ENCODE data around the gene MYLK.
A peak's percentile ranks its signal among the peaks of the same experiment; 100 is the strongest.

Gene MYLK

DNA sequence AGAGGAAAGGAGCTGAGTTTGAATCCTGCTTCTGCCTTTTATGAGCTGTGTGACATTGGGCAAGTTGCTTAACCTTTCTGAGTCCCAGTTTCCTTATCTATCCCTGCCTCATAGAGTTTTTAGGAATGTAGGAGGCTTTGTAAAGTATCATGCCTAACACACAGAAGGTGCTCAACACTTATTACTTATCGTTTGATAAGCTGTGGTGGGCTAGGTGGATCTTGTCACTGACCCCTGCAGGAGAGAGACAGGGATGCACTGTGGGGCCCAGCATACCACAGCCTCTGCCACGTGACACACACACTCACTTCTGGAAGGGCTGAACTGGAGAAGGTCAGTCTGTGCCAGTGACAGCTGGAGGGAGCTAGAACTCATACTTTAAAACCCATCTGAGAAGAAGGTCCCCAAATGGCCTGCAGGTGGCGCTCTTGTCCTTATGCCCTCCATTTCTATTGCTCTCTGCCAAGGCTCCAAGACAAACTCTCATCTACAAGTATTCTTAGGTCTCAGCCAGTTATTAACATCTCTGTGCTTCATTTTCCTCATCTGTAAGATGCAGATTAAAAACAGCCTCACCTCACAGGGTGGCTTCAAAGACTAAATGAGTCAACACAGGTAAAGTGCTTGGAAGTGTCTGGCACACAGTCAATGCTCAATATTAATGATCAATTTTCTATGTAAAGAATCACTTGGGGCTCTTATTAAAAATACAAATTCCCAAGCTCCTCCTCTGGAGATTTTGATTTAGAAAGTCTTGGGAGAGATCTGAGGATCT, 241.8 kb downstream of the MYLK start:
- DNase-seq (ENCODE audit: low read depth), result peak; percentile 23

- no peak for DNase-seq (ENCODE audit: low read depth)
These were observed 242.6 kb downstream of the MYLK start for GRCh38 chr3:123641505-123641904.

DNA sequence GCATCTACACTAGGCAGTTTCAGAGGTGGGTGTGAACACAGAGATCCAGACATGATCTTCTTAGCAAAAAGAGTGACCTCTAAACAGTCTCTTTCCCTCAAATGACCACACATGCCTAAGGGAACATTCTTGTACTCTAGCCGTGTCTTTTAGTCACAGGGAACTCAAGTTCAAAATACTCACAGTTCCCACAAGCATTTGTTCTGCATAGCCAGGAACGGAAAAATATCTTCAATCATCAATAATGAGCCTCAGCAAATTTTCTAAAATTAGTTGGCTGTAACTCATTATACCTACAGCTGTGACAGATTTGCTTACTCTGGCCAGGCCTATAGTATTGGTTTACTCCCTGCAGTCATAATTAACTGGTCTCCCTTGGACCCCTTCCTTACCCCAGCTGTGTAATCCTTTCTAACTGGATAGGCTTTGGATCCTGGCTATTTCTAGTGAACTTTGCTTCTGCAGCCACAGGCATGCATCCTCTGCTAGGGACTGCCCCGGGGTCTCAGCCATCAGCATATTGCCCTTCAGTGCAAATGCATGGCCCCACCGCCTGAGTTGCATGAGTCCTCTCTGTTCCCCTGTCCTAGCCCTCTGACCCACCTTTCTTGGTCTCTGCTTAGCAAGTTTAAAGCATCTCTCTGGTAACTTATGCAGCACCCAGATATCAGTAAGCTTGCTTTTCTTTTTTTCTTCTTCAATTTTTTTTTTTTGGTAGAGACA, 243.2 kb downstream of the MYLK start:
- no peak for DNase-seq (ENCODE audit: low read depth)

DNA sequence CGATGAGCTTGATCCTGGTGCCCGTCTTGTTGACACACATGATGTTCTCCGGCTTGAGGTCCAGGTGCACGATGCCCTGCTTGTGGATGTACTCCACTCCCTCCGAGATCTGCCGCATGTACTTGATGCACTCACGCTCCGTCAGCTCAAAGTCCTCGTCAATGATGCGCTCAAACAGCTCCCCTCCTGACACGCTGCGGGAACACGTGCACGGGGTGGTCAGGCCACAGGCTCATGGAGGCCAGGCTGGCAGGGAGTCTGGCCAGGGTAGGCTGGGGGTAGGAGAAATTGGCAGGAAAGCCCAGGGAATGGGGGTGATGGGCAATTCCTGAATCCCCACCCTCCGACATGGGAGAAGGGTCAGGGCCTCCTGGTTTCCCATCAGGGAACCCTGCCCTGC, 243.8 kb downstream of the MYLK start:
- no peak for DNase-seq (ENCODE audit: low read depth)

GRCh38 chr3:123638936-123639689, 245.0 kb downstream of the MYLK start:
- no peak for DNase-seq (ENCODE audit: low read depth)

GRCh38 chr3:123637841-123638240, 246.3 kb downstream of the MYLK start:
- no peak for DNase-seq (ENCODE audit: low read depth)

- no peak for DNase-seq (ENCODE audit: low read depth)
These were observed 247.0 kb downstream of the MYLK start for GRCh38 chr3:123637131-123637530.

- DNase-seq (ENCODE audit: low read depth), result no peak
These were observed 247.7 kb downstream of the MYLK start for GRCh38 chr3:123636431-123636841.

- no peak for DNase-seq (ENCODE audit: low read depth)
These were observed 248.4 kb downstream of the MYLK start for GRCh38 chr3:123635717-123636116.

DNA sequence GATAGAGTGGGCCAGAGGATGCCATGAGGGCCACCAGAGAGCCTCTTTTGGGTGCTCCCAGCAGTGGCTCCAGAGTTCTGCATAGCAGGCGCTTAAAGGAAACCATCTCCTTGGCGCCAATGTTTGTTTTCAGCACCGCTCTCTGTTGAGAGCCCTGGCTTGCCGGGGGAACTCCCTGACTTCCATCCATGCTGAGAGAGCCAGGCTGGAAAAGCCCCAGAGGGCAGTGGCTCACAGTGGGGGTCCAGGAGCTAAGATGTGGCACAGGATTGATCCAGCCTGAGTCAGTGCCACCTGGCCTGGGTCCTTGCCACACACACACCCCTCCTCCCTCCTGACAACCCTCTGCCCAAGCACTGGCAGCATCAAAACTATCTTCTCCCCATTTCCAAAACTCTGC, 248.9 kb downstream of the MYLK start:
- DNase-seq (ENCODE audit: low read depth), result no peak

- DNase-seq (ENCODE audit: low read depth), result no peak
These were observed 249.7 kb downstream of the MYLK start for GRCh38 chr3:123634149-123635051.

DNA sequence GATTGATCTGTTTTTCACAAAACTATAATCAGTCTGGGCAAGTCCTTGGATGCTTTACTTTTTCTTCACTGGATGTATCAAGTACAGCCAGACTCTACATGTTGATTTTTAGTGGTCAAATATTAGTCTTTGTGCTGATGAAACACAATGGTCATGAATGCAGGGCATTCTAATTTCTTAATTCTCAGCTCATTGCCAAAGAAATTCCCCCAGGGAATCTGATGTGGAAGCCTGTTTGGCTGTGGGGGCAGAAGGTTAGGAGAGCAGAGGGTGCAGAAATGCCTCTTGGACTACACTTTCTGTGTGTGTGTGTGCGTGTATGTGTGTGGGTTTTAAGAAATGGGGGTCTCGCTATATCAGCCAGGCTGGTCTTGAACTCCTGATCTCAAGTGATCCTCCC, 250.6 kb downstream of the MYLK start:
- no peak for DNase-seq (ENCODE audit: low read depth)

- no peak for DNase-seq (ENCODE audit: low read depth)
These were observed 251.9 kb downstream of the MYLK start for GRCh38 chr3:123632161-123632655.

DNA sequence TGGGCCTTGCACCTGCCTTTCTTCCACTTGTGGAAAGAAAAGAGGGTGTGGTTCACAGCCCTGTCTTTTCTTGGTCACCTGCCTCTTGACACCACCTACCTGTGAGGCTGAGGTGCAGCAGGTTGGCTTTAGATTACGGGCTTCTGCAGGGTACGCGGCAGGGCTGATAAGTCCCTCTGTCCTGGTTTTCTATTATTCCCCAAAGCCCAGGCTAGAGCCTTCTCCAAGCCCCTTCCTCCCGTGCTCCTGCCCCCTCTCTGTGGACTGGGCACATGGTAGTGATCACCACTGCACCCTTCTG, 254.4 kb downstream of the MYLK start:
- no peak for DNase-seq (ENCODE audit: low read depth)

GRCh38 chr3:123628996-123629746, 255.0 kb downstream of the MYLK start:
- no peak for DNase-seq (ENCODE audit: low read depth)

DNA sequence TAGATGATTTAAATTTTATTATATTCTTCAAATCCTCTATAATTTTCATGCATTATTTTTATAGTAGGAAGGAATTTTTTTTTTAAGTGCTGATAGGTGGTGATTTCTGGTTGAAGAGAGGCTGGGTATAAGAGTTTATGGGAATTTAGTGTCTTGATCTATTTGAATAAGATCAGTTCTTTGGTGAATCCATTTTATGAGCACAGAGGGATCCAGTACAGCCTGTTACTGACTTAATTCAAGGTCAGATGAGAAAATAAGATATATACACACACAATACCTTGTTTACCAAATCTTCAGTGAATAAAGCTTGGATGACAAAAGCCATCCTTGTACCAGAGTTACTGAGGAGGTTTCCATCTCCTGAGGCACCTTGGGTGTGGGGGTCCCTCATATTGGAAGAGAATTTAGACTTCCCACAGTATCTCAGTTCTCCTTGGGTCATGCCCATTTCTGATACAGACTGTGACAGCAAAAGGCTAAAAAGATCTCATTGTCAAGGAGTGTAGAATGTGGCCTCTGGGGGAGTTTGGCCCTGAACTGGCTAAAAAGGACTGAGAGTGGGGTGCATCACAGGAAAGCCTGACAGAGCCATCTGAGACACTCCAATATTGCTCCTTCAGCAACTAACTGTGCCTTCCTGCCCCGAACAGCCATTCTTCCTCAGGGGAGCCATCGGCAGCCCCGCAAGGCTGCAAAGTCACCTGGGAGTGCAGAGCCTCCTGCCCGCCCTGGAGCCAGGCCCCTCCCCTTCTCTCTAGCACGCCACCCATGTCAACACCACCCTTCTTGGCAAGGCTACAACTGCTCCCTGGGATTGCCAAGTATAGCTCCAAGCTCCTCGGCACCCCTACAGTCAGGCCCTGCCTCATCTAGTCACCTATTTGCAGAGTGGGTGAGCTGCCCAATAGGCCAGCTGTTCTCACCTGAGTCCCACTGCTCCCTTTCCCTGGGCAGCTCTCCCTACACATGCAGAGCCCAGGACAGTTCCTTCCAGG, 256.2 kb downstream of the MYLK start:
- DNase-seq (ENCODE audit: low read depth), result no peak

GRCh38 chr3:123626881-123627280, 257.3 kb downstream of the MYLK start:
- DNase-seq (ENCODE audit: low read depth), result no peak

DNA sequence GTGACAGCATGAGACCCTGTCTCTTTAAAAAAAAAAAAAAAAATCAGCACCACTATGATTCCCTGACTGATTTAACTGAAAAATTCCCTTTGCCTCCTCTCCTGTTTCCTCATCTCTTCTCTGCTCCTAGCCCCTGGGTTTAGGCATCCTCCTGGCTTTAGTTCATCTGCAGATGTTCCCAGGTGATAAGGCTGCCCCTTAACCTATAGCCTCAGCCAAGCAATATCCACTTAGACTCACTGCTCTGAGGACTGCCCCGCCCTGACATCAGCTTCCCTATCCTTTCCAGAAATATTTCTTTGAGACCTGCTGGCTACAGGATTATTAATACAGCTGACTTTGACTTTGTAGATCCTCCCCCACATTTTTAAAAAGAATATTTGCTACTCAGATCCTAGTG, 259.8 kb downstream of the MYLK start:
- no peak for DNase-seq (ENCODE audit: low read depth)

DNA sequence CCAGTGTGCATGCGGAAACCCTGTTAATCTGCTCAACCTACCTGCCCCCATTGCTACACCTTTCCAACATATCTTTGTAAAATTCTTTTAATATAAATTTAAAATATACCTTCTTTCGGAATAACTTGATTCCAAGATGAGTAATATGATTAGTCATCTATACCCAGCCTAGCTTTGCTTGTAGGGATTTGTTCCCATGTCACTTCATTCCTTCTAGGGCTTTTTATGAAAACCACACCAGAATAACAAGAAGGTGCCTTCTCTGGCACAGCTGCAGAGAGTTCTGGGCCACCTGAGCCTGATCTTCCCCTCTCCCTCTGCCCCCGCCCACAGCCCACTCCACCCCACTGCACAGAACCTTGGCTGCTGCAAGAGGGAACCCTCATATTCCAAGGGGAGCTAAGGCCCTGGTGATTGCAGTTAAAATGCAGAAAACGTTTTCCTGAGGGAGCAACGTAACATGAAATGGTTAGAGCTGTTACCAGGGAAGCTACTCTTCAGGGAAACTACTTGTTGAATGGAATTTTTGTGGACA, 260.7 kb downstream of the MYLK start:
- DNase-seq (ENCODE audit: low read depth), result no peak

DNA sequence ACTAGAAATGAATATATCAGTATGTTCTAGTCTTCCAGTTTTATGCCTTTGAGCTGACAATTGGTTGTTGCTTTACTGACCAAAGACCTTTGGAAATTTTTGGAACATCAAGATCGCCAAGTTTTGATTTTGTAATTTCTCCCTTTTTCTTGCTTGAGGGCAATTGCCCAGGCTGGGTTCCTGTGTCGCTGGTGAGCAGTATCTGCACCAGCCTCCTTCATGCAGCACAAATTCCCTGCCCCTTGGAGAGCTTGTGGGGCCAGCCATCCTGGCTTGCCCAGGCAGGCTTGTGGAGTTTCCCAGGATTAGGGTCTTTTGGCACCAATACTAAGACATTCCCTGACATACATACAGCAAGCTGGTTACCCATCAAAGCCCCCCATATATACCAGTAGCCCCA, 261.4 kb downstream of the MYLK start:
- DNase-seq (ENCODE audit: low read depth), result no peak

Measured in stimulated activated CD8-positive, alpha-beta memory T cell treated with anti-CD3 and anti-CD28 coated beads, Interleukin-15, amount 100 ng/mL, for 24 hours (primary cell).